ENCODE measurements around the gene GBX1. TPM values are rescaled to one million over a fixed set of nuclear protein-coding genes. Genes with fewer than 3 reads are reported as not detected.

The GBX1 gene
- total RNA-seq, 1 donor from 2014 or later, result not detected

DNA sequence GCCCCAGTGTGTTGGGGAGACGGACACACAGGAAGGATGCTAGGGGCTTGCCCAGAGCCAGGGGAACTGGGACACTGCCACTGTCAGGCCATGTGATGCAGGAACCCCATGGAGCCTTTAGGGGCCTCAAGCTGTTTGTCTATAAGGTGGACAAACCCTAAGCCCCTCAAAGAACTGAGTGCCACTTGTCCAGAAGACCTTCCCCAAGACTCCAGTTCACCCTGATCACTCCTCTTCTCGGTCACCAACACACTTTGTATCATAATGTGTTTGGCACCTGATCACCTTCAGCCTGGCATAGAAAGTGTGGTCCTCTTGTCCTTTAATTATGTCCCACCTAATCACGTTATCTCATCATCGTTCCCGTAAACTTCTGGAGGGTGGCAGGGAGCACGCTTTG is 42.1 kb upstream of the GBX1 start:
- TF ChIP-seq, protein P1, sequence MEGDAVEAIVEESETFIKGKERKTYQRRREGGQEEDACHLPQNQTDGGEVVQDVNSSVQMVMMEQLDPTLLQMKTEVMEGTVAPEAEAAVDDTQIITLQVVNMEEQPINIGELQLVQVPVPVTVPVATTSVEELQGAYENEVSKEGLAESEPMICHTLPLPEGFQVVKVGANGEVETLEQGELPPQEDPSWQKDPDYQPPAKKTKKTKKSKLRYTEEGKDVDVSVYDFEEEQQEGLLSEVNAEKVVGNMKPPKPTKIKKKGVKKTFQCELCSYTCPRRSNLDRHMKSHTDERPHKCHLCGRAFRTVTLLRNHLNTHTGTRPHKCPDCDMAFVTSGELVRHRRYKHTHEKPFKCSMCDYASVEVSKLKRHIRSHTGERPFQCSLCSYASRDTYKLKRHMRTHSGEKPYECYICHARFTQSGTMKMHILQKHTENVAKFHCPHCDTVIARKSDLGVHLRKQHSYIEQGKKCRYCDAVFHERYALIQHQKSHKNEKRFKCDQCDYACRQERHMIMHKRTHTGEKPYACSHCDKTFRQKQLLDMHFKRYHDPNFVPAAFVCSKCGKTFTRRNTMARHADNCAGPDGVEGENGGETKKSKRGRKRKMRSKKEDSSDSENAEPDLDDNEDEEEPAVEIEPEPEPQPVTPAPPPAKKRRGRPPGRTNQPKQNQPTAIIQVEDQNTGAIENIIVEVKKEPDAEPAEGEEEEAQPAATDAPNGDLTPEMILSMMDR (conservative IDR thresholded peaks at IDR 0.05; ENCODE audit: low read depth, low read length), result no peak
- H3K4me3 ChIP-seq (ENCODE audit: low read depth, low read length), result no peak overlapping the region
- DNase-seq (ENCODE audit: low read depth), result no peak

DNA sequence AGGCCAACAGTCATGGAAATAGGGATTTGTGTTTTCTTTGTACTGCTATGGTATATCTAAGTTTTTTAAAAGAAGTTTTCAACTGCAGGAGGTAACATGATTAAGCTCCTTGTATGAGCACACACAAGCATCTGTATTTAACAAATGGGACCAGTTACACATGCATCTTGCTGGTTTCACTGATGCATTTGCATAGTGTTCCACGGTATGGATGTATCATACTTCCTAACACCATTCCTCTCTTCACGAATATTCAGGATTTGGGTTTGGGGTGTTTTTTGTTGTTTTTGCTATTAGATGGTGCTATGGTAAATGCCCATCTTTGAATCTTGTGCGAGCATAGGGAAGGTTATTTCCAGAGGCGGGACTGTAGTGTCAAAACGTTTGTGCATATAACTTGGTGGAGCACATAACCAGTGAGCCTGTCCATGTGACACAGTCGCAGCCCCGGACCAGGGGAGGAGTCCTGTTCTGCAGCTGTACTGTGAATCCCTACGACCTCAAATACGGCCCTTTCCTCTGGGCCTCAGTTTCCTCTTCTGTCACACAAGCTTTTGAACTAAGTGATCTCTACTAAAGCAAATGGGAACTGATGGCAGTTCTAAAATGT is 40.9 kb upstream of the GBX1 start:
- no peak overlapping the region for H3K4me3 ChIP-seq (ENCODE audit: low read depth, low read length)
- DNase-seq (ENCODE audit: low read depth), result no peak
- TF ChIP-seq, protein P1 (conservative IDR thresholded peaks at IDR 0.05; ENCODE audit: low read depth, low read length), result no peak

DNA sequence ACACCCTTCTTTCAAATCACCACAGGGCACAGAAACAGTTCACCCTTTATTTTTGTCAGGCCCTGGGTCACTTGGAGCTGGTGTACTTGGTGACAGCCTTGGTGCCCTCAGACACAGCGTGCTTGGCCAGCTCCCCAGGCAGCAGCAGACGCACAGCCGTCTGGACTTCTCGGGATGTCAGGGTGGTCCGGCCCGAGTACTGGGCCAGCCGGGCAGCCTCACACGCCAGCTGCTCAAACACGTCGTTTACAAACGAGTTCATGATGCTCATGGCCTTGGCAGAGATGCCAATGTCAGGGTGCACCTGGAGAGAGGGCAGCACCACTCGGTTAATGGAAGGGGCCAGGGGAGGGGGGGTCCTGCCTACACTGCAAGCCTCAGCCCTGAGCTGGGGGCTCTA is 40.3 kb upstream of the GBX1 start:
- no peak for DNase-seq (ENCODE audit: low read depth)
- TF ChIP-seq, protein P1 (conservative IDR thresholded peaks at IDR 0.05; ENCODE audit: low read depth, low read length), result no peak
- no peak overlapping the region for H3K4me3 ChIP-seq (ENCODE audit: low read depth, low read length)

DNA sequence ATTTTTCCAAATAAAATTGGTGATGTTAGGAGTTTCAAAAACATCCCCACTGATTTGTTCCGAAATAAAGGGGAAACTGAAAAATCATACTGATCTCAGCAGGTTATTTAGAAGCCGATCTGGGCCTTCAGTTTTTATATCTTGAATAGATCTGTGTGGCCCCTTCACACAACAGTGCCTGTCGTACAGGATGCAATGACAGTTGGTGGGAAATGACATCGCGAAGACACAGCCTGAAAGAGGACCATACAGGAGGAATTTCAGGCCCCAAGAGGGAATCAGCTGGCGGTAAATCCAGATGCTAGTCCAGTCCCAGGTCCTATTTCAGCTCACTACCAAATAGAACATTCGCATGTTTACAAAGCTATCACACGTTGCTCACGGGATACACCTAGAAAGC is 39.8 kb upstream of the GBX1 start:
- TF ChIP-seq, protein P1 (conservative IDR thresholded peaks at IDR 0.05; ENCODE audit: low read depth, low read length), result no peak

DNA sequence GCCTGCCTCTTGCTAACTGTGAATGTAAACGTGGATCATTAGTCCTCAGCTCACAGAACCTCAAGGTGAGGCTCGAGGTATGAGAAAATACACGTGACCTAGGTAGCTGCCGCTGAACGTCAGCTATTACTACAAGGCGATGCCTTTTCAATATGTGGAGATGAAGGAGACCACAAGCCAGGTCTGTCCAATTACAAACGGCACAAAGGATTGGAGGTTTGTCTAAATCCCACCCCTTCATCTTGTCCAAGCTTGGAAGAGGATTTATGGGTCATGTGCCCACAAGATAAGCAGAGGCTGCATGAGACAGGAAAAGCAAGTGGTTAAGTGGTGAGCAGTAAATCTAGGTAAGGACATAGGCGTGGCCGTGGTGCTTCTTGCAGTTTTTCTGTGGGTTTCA is 39.4 kb upstream of the GBX1 start:
- DNase-seq (ENCODE audit: low read depth), result no peak
- TF ChIP-seq, protein P1 (conservative IDR thresholded peaks at IDR 0.05; ENCODE audit: low read depth, low read length), result no peak
- H3K4me3 ChIP-seq (ENCODE audit: low read depth, low read length), result no peak overlapping the region

More for the DNA sequence above, 39.8 kb upstream of the GBX1 start:
- DNase-seq (ENCODE audit: low read depth), result no peak
- no peak overlapping the region for H3K4me3 ChIP-seq (ENCODE audit: low read depth, low read length)

DNA sequence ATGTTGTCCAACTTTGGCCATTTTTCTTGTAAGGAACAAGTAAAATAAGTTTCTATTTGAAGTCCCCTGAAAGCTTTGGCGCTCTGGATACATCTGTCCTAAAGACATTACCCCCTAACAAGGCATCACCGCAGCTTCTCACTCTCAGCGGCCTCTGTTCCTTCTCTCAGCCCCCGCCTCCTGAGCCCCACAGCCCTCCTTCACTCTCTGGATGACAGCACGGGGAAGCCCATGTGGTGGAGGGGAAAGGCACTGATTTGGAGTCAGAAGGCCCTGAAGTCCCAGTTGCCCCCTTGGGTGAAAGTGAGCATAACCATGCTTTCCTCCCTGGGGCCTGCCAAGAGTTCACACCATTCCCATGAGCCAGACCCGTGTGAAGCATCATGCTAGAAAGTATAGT is 38.2 kb upstream of the GBX1 start:
- no peak for DNase-seq (ENCODE audit: low read depth)
- H3K4me3 ChIP-seq (ENCODE audit: low read depth, low read length), result no peak overlapping the region
- TF ChIP-seq, protein P1 (conservative IDR thresholded peaks at IDR 0.05; ENCODE audit: low read depth, low read length), result no peak

DNA sequence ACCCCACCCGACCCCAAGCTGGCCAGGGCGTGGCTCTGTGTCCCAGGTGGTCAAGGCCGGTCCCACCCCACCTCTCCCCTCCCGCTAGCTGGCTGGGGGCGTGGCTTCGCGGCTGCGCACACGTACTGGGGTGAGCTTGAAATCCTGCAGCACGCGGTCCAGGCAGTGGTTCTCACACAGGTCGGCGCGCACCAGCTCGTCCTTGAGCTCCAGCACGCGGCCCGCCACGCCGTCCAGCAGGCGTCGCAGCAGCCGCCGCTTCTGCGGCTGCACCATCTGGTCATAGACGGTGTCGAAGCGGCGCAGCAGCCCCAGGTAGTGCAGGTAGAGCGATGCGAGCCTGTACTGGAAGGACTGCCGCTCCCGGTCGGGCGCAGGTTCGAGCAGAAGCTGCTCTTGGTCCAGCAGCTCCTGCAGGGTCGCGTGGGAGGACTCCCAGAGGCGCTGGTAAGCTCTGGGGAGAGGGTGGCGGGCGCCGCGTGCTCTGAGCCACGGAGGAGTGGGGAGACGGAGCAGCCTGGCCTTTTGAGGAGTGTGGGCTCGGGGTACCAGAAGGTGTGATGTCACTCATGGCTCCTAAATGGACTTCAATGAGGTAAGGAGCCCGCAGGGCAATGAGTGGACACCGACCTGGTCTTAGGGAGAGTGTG is 37.0 kb upstream of the GBX1 start:
- TF ChIP-seq, protein P1 (conservative IDR thresholded peaks at IDR 0.05; ENCODE audit: low read depth, low read length), result no peak
- H3K4me3 ChIP-seq (ENCODE audit: low read depth, low read length), result no peak overlapping the region
- DNase-seq (ENCODE audit: low read depth), result no peak
